A549 (cell line): ENCODE results near the gene GGT7.

Experiments
- CTCF ChIP-seq: fragments of >200 bp; sonication (Bioruptor Twin); formaldehyde crosslinking; IDR thresholded peaks from 3 replicates; pipeline ENCODE4 v1.5.1; 2016
- GATA3 ChIP-seq: IDR thresholded peaks from 2 replicates; pipeline ENCODE4 v1.6.1; 2012; ENCODE audit warnings: borderline replicate concordance
- HMGXB4 ChIP-seq: fragments of 250-450 bp; sonication (Bioruptor Pico); IDR thresholded peaks from 2 replicates; pipeline ENCODE4 v1.5.0; 2021; ENCODE audit warnings: mild to moderate bottlenecking, moderate library complexity, borderline replicate concordance
- POLR2A ChIP-seq: IDR thresholded peaks from 2 replicates; pipeline ENCODE4 v1.6.1; 2012; ENCODE audit warnings: mild to moderate bottlenecking, low read length
- RCOR1 ChIP-seq: fragments of 150-350 bp; IDR thresholded peaks from 2 replicates; pipeline ENCODE4 v1.6.1; 2014; ENCODE audit warnings: antibody characterized with exemption, low read length, low read depth
- RFX5 ChIP-seq: fragments of 450-650 bp; IDR thresholded peaks from 2 replicates; pipeline ENCODE4 v1.7.1; 2014; ENCODE audit warnings: antibody characterized with exemption, mild to moderate bottlenecking, moderate library complexity

DNA sequence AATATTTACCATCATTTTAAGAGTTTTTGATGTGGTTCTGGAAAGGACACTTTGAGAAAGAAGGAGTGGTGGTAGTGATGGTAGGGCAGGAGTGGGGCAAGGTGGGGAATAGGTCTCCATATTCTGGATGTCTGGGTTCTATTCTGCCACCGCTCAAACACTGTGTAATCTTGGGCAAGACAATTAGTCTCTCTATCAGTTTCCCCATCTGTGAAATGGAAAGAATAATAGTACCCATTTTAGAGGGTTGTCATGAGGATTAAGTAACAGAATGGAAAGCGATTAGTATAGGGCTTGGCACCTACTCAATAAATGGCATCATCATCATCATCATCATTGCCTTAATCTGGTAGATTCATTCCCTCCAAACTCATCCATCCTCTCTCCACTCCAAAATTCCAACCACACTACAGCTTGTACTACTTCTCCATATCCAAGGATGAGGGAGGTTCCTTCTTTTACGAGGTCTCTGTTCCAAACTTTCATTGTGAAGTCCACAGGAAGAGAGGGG is 982 bp upstream of the GGT7 start:
- no peak for TF ChIP-seq CTCF
- no peak for TF ChIP-seq GATA3
- no peak for TF ChIP-seq RCOR1
- TF ChIP-seq RFX5 = no peak
- no peak for TF ChIP-seq HMGXB4 (CRISPR knock-in tag)
- no peak for TF ChIP-seq POLR2A
